Stimulated activated naive CD4-positive, alpha-beta T cell (primary cell): ENCODE measurements around the gene LRFN2.

ENCODE experiments used
- DNase-seq, 6 experiments: peaks; one replicate each; lab custom pipeline; 2025; lab: John Stamatoyannopoulos, UW

LRFN2 gene

DNA sequence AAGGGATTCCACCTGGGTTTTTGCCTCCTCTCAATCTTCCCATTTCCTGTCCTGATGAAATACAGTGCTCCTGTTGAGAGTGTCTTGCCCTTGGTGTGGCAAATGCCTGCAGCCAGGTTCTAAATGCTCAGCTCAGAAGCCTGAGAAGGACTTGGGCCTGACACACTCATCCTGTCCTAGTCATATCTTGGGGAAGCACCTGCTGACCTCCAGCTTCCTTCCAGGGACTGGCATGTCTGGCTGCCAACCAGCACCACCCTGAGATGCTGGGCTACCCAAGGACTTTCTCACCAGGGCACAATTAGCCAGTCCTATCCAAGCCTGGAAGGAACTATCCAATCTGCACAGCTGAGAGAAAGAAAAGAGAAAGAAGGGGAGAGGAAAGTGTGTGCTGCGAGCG, 43.4 kb downstream of the LRFN2 start:
- no peak for DNase-seq

DNA sequence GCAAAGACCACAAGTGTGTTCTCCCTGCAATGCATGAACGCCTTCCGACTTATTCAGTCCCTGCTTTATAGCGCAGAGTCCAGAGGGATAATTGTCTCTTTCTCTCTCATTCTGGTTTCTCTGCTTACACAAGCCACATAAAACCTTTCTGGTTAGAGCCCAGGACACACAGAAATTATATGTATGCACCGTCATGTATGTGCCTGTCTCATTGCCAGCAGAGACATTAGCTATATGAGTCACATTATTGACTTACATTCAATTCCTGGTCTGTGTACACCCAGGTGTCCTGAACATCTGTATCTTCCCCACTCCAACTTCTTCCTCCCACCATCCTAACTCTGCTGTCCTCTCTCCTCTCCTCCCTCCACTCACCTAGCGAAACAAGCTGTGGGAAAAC, 44.0 kb downstream of the LRFN2 start:
- DNase-seq, result no peak

DNA sequence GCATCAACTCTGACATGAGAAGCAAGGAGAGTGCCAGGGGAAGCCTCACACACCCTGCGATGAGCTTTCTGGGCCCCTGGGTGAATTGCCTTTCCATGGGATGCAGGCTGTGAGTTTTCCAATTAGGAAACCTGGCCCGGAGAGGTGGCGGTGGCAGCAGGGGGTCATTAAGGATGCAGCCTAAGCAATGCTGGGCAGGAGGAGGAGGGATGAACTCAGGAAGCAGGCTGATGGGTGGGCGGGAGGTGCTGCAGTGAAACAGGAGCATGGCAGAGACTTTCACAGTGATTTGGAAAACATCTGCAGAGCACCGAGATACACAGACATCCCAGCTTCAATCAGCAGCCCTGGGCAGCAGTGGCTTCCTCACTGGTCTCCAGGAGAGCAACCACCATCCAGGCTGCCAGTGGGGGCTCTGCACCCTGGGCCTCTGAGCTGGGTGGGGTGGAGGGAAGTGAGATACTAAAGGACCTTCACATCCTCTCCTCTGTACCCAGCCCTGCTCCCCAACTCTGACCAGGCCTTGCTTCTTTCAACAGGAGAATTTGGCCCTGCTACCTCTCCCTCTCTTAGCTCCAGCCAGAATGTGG, 44.9 kb downstream of the LRFN2 start:
- DNase-seq, result no peak

DNA sequence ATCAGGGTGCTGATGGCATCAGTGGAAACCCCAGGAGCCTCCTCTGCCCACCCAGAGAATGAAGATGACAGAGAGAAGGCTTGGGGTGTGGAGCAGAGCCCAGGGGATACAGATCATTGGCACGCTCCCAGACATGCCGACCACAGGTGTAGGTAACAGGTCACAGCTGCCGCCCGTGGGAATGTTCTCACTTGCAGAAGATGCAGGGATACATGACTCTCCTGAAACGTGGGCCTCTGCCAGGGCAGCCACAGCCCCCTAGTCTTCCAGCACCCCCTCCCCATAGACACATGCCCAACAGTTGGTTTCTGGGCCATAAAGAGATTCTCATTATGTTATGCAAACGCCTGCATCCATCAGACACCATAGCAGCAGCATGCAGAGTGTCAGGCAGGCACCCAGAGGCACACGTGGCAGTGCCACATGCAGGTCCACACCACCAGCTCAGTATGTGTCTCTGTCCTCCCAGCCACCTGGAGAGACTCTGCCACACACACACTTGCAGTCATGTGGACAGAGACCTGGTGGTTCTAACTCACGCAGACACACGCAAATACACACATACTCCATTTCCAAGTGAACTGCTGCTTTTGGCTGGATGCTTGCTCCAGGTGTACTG, 45.5 kb downstream of the LRFN2 start:
- DNase-seq, result no peak

DNA sequence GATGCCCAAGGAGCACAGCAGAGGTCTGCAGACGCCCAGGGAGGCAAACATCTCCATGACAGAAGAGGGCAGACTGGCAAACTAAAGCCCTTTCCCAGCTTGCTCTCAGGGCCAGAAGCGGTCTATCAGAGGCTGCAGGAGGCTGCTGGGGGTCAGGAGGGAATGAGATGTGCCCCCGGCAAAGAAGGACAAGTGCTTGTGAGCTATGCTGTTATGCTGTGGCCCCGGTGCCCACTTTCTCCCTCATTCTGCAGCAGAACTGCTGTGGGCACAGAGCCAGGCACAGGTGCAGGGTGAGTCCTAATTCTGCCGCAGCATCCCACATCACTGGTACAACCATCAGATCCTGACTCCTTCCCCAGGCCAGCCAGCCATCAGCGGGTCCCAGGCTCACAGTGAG, 46.4 kb downstream of the LRFN2 start:
- no peak for DNase-seq

DNA sequence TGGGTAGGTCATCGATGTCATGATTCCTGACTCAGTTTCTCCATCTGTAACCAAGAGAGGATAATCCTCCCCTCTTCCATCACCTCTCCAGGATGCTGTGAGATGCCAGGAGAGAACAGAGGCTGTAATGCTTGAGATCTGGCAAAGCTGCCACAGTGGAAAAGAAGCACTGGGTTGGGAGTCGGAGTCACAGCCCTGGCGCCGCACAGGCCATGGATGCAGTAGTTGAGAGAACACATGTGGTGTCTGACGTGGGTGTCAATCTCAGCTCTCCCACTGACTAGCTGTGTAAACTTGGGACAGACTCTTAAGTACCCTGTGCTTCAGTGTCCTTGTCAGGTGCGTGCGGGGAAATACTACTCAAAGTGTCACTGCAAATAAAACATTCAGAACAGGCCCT, 47.3 kb downstream of the LRFN2 start:
- DNase-seq, result no peak

DNA sequence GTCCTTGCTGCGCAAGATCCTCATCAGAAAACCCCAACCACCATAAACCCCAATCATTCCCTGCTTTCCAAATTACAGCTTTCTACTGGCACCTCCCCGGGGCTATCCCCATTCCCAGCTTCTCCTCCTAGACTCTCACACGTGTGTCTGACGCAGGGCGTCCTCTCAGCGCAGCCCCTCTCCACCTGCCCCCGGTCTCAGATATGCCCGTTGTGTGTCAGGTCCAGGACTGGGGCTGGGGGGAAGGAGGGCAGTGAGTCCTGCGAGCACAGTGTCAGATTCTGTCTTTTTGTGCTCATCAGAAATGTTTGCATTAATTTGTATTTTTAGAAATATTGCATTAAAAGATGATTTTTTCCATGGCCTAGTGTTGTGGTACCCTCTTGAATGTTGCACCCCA, 48.6 kb downstream of the LRFN2 start:
- DNase-seq, result no peak

DNA sequence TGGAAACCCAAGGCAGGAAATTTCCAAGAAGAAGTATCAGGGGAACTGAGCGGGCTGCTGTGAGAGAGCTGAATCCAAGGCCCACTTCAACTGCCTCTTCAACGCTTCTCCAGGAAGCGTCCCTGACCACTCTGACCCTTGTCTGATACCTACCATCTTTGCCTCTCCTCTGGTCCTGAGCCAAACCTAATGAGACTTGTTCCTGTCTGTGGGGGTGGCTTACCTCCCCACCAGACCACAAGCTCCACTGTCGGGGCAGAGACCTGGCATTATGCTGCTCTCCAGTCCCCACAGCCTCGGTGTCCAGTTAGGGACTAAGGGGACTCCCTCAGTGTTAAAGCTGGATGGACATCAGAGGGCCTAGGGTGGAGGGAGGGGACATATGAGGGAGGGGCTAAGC, 49.7 kb downstream of the LRFN2 start:
- DNase-seq, result no peak

DNA sequence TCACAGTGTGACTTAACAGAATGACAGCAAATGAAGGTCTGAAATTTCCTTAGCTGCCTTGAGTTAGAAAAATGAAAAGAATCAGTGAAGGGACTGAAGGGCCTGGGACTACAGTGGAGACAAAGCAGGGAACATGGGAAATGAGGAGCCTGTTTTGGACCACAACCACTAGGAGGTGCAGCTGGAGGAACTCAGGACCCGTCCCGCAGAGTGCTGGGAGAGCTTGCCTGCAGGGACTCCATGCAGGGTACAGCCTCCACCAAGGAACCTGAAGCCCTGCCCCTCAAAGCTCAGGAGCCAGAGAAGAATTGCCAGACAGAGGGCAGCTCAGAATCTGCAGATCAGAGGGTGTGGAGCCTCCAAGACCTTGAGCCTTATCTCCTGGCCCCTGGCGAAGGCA, 50.7 kb downstream of the LRFN2 start:
- no peak for DNase-seq

DNA sequence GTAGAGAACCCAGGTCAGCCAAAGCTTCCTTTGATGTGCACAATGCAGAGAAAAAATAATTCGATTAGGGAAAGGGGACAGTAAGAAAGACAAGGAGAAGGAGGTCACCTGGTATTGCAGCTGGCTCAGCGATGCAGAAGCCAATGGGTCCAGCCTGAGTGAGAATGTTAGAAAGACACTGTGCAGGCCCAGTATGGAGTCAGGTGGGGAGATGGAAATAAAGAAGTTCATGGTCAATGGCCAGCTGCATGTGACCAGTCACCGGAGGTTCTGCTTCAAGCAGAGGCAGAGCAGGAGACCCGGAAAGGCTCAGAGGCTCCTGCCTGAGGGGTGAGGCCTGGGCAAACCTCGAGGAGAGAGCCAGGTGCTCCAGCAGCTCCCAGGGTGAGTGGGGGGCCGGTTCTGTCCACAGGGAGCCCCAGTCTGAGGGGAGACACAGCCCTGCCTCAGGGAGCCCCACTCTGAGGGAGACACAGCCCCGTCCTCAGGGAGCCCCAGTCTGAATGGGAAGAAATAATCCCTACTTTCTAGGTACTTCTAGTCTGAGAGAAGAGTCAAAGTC, 51.3 kb downstream of the LRFN2 start:
- DNase-seq, result no peak

DNA sequence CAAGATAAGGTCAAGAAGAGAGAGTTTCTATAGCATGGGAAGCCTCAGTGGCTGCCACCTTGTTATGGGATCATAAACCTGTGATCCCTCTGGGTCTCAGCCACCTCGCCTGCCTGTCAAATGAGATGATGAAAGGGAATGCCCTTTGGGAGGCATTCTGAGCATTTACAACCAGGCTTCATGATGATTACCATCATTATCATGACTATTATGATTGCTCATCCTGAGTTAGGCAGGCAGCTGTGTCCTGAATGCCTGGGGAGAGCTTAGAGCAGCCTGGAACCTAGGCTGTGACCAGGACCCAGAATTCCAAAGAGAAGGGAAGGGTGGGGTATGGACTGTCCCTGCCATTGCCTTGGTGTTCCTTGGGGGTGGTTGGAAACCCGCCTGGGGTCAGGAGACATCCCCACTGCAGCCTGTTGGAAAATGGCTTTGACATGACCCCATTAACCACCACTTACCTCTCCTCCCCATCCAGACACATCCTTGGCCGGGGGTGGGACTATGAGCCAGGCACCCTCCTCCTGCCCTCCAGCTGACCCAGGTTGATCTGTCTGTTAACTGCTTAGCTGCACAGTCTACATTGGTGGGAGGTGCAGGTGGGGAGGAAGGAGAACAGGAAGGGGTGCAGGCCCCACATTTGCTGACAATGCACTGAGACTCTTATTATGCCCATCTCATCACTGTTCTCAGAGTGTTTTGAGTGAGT, 51.9 kb downstream of the LRFN2 start:
- DNase-seq, result no peak

DNA sequence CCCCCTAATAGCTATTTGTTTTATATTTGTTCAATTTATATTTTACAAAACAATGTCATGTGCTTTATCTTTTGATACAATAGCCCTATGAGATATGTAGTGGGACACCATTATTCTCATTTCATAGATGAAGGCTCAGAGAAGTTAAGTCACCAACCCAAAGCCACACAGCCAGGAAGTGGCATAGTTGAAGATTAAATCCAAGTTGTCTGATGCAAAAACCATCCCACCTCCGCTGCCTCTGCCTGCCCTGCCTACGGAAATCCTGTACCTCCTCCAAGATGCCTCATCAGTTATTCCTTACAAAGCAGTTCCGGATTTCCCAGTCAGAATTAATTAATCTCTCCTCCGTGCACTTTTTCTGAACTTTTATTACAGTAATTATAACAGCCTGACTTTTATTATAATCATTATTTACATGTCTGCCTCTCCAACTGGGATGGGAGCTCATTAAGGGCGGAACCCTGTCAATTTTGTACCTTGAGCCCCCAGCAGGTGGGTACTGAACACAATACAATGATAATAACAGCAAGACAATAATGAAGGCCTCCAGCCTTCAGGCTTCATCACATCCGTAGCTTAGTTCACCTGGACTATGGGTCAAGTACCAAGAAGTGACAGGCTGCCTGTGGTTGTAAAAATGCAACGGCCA, 54.7 kb downstream of the LRFN2 start:
- DNase-seq, result no peak

DNA sequence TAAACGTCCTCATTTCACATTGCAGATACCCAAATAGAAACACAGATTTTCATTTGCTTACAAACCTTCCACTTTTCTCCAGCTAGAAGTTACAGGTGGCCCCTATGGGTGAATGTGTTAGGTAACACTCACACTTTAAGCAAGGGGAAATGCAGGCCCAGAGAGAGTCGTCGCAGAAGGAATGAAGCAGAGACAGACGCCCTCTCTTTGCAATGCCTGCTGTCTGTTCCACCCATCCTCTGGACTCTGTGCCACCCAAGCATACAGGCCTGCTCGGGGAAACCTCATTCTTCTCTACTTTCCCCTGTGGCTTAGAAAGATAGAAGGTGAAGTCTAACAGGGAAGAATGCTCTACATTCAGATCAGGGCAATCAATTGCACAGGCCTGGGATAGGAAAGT, 57.2 kb downstream of the LRFN2 start:
- no peak for DNase-seq

DNA sequence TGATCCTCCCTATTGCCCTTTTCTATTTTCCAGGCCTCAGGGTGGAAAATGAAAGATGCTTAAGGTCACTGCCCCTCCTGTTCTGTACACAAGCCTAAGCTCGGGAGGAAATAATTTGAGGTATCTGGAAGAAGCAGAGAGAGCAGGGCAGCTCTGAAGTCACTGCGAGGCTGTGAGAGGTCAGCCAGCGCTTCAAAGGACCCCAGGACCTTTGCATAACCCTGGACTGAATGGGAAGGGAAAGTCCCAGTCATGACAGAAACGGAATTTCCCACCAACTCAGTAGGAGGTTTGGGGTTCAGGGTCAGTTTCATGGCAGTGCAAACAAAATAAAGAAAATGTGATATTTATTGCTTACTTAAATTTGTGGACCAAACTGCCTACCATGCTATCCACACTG, 58.1 kb downstream of the LRFN2 start:
- DNase-seq, result no peak

DNA sequence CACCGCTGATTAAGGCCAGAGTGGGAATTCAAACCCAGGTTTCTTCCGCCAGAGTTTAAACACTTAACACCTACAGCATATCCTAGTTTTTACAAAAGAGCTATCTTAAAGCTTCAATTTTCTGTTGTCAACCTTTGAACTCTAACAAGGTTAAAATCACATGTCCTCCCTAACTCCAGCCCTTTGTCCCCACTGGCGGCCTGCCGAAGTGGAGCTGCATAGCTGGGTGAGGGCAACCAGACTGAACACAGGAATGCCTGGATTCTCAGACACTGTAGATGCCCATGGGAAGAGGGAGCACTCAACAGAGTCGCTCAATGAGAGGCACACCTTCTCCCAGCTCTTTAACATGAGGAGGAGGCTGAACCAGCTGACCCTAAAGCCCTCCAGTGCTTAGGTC, 59.1 kb downstream of the LRFN2 start:
- DNase-seq, result no peak

DNA sequence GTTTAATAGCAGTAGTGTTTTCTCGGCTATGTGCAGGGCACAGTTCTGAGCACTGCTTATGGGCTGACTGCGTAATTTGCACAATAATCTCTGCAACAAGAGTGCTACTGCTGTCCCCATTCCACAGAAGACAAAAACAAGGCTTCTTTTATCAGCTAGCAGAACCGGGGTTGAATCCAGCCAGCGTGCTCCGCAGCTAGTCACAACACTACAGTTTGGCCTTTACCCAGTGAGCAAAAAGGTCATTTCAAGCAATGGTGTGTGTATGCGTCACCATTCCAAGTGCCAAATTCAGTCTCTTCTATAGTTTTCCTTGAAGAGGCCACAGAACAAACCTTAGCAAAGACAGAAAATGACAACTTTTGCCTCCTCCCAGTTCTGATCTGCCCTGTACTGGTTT, 61.1 kb downstream of the LRFN2 start:
- DNase-seq, result no peak

DNA sequence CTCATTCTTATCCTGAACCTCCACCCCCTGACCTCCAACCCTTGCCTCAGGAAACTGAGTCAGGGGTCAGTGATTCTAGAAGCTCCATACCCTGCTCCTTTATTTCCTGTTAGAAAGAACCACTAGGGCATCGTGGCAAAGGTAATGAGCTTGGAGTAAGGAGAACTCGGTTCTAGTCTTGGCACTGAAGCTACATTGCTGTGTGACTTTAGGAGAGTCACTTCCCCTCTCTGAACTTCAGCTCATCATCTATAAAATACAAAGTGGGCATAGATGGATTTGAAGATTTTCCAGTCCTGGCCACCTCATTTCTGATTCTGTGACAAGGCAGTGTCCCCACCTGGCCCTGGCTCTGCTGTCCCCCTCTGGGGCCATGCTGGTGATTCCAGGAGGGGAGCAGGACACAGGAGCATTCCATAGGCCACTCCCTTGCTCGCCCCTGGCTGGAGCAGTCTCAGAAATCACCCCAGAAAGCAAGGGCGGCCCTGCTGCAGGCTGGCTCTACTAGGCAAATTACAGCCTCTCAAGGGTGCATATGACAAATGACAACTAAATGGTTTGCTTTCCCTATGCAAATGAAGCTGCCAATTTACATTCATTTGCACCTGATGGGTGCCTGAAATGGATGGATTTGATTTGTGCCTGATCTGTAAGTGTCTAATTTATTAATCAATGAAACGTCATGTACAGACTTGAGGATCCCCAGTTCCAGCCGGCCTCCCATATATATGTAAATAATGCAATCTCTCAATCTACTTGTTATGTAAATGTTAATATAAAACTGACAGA, 62.2 kb downstream of the LRFN2 start:
- no peak for DNase-seq

DNA sequence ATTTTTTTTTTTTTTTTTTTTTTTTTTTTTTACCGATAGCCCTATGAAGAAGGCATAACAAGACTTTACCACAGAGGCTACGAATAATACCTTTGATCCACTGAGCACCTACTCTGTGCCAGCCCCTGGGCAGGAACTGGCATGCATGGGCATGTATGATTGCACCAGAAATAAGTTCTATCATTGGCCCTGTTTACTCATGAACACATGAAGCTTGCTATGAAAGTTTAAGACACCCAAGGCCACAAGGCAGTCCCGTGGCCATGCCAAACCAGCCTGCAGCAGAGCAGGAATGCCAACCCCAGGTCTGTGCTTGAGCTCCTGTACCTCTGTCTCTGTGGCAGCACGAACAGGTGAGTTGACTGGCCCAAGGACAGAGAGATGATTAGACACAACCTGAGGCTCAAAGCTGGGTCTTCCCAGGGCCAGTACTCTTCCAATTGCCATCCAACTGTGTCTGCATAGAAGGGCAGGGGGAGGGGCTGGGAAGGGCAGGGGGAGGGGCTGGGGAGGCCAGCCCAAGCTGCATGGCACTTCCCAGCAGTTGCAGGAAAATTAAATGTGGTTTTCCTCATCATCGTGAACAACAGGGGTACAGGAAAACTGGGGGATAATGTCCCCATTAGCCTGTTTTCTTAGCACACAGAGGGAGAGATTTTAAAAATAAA, 63.5 kb downstream of the LRFN2 start:
- DNase-seq, result no peak

DNA sequence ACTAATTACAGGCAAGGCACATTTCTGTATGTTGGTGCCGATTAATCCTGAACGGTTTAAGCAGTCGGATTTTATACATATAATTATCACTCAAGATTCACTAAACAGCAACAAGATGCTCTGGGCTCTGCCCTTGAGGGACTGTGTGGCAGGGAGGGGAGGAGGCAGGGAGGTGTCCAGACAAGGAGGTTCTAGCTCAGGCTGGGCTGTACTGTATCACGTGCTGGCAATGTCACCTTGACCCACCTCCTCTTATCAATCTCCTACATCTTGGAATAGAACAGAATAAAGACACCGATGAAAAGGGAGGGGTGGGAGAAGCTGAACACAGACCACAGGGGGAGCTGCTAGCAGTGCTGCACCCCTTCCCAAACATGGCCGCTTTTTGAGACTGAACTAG, 65.7 kb downstream of the LRFN2 start:
- DNase-seq, result no peak

DNA sequence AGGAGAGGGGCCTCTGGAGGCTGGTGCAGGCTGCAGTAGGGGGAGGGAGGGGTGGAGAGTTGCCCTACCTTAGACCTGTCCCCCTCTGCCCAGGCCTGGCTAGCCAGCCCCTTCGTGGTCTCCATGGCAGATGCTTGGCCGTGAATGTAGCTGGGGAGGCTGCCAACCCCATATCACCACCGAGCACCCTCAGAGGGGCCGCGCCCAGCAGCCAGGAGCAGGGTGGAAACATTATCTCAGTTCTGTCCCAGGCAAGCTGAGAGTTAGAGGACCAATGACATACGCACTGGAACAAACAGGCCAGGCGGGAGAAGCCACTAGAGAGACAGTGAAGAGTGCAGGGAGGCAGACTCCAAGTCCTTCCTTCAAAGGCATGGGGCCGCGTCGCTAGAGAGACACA, 66.5 kb downstream of the LRFN2 start:
- no peak for DNase-seq

DNA sequence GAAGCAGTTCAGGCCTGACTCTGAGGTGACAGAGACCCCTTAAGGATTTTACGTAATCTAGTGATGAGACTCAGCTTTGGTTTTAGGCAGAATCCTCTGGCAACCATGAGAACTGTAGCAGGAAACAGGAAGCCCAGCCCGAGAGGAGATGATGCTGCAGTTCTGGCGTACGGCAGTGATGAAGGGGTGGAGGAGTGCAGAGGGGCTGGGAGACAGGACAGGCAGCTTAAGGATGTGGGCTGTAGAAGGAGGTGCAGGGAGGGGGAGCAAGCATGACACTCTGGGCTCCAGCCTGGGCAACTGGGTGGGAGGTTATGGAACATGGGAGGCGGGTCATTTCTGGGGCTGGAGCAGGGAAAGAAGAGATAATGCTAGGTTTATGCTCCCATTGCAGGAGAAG, 67.1 kb downstream of the LRFN2 start:
- no peak for DNase-seq

DNA sequence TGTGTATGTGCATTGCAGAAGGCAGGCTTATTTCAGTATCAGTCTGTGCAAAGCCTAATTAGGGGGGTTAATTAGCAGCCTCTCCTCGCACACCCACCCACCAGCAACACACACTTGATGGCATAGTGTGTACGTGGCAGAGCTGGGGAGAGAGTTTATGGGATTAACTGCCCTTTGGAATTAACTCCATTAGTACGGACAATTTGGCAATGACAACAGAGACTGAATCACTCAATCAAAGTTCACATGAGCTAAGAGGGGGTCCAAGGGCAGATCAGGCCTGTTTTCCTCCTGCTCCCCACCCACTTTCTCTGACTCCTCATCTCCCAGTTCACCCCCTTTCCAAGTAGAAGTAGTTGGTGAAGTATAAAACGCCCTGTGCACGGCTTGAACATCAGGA, 69.5 kb downstream of the LRFN2 start:
- DNase-seq, result no peak
